ENCODE results near the gene UTS2B.

UTS2B gene

DNA sequence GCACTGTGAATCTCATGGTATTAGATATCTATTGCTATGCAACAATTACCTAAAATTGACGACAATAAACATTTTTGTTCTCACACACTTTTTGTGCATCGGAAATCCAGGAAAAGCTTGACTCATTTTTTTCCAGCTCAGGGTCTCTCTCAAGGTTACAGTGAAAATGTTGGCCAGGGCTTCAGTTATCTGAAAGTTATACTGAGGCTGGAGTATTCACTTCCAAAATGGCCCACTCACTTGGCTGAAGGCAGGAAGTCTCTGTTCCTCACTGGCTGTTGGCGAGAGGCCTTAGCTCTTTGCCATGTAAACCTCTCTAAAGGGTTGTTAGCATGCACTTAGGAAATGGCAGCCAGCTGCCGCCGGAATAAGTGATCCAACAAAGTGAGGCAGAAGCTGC is 89.8 kb downstream of the UTS2B start:
- intact Hi-C loops (cut with micrococcal nuclease): loop anchor here (5.0 kb wide), 1 partner anchor 92 kb away; the partner anchor contains the start of gene UTS2B
- Mint-ChIP-seq H3K4me3 (no peak overlapping the region), H3K9me3 (no peaks in the 10 kb centered on the region)

DNA sequence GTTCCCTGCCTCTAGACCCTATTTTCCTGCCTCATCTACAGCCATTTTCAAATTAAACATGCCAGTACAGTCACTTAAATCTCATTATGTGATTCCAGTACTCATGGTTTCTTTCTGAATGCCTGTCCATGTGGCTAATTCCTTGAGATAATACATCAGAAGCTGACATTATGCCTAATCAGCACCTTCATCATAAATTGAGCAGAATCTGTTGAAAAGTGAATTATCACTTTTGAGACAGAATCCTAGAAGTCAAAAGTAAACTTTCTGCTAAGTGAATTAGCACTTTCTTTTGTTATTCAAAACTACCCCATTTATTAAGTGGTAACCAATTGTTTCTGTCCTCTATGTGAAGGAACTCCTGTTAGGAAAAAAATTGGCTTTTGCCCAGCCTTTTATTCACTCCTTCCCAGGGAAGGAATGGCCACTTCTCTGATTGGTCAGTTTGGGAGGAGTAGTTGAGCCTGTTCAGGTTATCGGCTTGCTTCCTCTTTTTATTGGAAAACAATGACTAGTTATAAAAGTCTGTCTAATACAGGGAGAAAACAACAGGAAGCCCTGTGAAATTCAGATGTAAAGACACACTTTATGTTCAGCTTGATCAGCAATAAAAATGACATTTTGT is 90.8 kb downstream of the UTS2B start:
- Mint-ChIP-seq H3K4me1 (ENCODE audit: low read depth) (no peaks in the 10 kb centered on the region), H3K27me3 (peaks cover 7% of the 10 kb centered on the region), H3K27ac (no peak overlapping the region), H3K4me3 (no peak overlapping the region), H3K36me3 (ENCODE audit: low read depth) (no peaks in the 10 kb centered on the region), H3K9me3 (no peaks in the 10 kb centered on the region)
- intact Hi-C loops (cut with micrococcal nuclease): loop anchor here (5.0 kb wide), 1 partner anchor 93 kb away; the partner anchor contains the start of gene UTS2B

More for the DNA sequence above, 89.8 kb downstream of the UTS2B start:
- Mint-ChIP-seq H3K36me3 (ENCODE audit: low read depth) (no peaks in the 10 kb centered on the region), H3K27ac (no peak overlapping the region), H3K4me1 (ENCODE audit: low read depth) (peaks cover 6% of the 10 kb centered on the region), H3K27me3 (peaks cover 6% of the 10 kb centered on the region)

DNA sequence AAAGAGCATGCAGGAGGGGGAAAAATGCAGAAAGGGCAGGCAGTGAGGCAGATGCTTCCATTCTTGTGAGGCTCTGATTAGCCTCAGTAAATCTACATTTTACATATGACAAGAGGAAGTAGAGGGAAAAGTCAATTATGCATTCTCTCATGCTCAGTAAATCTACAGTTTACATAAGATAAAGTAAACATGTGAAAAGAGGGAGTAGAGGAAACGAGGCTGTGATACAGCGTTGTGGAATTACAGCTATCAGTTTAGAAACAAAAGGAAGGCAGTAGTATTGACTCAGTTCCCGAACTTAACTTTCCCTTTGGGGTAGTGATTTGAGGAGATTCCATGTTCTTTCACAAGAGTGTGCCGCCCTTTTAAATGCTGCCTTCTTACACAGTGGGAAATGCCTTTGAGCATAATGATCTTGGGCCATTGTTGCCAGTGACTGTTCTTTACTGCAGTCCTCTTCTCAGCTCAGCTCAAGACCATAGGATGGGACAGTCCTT is 92.0 kb downstream of the UTS2B start:
- Mint-ChIP-seq H3K9me3 (no peaks in the 10 kb centered on the region), H3K27me3 (peaks cover 7% of the 10 kb centered on the region), H3K27ac (no peak overlapping the region), H3K4me3 (no peak overlapping the region), H3K4me1 (ENCODE audit: low read depth) (no peaks in the 10 kb centered on the region), H3K36me3 (ENCODE audit: low read depth) (no peaks in the 10 kb centered on the region)
- intact Hi-C loops (cut with micrococcal nuclease): no loop called here

DNA sequence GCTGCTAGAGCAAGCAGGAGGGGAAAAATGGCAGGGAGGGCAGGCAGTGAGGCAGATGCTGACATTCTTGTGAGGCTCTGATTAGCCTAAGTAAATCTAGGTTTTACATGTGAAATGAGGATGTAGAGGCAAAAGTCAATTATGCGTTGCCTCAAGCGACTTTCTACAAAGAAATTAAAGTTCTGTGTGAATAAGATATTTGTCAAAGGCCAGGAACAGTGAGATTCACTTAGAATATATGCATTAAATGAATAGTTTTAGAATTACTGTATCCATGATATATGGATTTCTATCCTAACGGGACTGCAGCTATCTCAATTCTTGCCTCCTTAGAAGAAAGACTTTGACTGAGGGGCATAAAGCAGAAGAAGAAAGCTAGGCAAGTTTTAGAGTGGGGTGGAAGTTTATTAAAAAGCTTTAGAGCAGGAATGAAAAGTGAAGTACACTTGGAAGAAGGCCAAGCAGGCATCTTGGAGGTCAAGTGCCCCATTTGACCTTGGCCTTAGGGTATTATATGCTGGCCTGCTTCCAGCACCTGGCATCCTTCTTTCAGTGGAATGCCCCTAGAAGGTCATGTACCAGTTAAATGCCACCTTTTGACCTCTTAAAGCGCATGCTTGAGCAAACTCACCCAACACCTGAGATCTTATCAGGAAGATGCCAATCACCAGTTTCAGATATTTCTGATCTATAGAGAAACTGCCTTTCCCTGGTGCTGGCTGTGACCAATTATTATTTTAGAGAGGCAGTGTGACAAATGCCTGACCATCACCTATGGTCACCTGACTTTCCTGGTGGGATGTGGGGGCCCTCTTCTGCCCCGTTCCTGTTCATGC is 93.1 kb downstream of the UTS2B start:
- H3K9me3 Mint-ChIP-seq: no peaks in the 10 kb centered on the region

DNA sequence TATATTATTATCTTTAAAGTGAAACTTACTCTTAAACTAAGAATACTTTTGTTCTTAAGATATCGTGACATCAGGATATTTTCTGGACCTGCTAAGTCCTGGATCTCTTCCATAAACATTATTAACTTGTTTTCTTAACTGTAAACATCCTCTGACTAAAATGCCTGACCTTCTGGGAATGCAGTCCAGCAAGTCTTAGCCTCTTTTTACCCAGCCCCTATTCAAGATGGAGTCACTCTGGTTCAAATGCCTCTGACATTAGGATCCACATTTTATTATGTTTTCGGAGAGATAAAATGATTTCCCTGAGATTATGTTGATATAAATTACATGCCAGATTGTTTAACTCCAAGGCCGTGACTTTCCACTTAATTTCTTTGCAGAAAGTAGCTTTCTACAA is 93.7 kb downstream of the UTS2B start:
- Mint-ChIP-seq H3K27ac (no peak overlapping the region), H3K27me3 (peaks cover 7% of the 10 kb centered on the region), H3K9me3 (no peaks in the 10 kb centered on the region), H3K36me3 (ENCODE audit: low read depth) (no peaks in the 10 kb centered on the region), H3K4me1 (ENCODE audit: low read depth) (no peaks in the 10 kb centered on the region), H3K4me3 (no peak overlapping the region)
- intact Hi-C loops (cut with micrococcal nuclease): no loop called here

More for the DNA sequence above, 93.1 kb downstream of the UTS2B start:
- no peaks in the 10 kb centered on the region for H3K4me1 Mint-ChIP-seq (ENCODE audit: low read depth)
- intact Hi-C loops (cut with micrococcal nuclease): no loop called here
- H3K27me3 Mint-ChIP-seq: peaks cover 7% of the 10 kb centered on the region
- H3K4me3 Mint-ChIP-seq: no peak overlapping the region
- no peak overlapping the region for H3K27ac Mint-ChIP-seq
- H3K36me3 Mint-ChIP-seq (ENCODE audit: low read depth): no peaks in the 10 kb centered on the region

DNA sequence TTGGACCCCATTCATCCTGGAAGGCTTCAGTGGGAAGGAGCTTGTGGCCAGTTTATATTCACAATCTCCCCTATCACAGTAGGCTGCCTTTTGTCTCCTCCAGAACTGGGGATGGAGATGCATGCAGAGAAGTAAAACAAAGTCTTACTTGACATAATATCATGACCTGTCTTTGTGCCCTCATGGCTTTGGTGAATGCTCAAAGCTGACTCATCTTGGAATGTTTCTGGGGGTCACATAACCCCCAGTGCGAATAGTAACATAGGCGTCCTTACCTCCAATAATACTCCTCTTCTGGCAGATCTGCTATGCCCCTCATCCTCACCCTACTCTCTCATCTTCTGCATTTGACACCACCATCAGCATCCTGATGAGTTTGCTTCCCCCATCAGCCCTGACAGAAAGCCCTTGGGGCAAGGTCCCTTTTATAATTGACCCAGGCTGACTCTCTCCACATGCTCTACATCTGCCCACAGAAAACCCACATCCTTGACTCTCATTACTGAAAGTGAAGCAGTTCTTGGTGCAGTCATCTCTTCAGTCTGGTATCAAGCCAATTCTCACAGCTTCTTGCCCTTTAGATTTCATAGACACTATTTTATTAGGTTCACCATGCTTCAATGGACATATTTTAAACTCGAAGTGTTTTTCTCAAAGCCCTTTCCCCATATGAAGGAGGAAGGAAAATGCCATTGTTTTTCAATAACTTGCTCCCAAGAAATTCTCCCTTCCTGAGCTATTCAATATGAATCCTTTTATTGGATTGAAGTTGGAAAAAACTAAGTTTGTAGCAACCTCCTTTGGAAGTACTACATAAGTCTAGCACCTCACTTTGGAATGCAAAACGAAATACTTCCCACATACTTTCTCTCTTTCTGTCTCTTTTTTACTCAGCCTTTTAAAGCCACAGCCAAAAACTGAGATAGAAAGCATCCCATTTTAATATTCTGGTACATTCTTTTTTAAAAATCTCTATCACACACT is 94.7 kb downstream of the UTS2B start:
- H3K4me1 Mint-ChIP-seq (ENCODE audit: low read depth): no peaks in the 10 kb centered on the region
- no peak overlapping the region for H3K4me3 Mint-ChIP-seq
- intact Hi-C loops (cut with micrococcal nuclease): no loop called here
- no peak overlapping the region for H3K27ac Mint-ChIP-seq
- no peaks in the 10 kb centered on the region for H3K36me3 Mint-ChIP-seq (ENCODE audit: low read depth)
- no peaks in the 10 kb centered on the region for H3K9me3 Mint-ChIP-seq
- H3K27me3 Mint-ChIP-seq: peaks cover 7% of the 10 kb centered on the region

DNA sequence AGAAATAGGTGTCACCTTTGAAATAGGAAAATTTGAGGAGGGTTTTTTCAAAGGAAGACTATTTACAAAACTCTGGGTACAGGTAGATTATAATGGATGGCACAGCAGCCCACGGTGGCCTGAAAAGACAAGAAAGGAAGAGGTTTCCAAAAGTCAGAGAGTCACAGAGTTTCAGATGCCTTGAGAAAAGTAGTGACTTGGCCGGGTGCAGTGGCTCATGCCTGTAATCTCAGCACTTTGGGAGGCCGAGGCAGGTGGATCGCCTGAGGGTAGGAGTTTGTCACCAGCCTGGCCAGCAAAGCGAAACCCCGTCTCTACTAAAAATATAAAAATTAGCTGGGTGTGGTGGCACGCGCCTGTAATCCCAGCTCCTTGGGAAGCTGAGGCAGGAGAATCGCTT is 96.1 kb downstream of the UTS2B start:
- Mint-ChIP-seq H3K4me1 (ENCODE audit: low read depth) (no peaks in the 10 kb centered on the region), H3K27ac (no peak overlapping the region), H3K9me3 (no peaks in the 10 kb centered on the region), H3K36me3 (ENCODE audit: low read depth) (no peaks in the 10 kb centered on the region), H3K27me3 (peaks cover 7% of the 10 kb centered on the region), H3K4me3 (no peak overlapping the region)
- intact Hi-C loops (cut with micrococcal nuclease): no loop called here

DNA sequence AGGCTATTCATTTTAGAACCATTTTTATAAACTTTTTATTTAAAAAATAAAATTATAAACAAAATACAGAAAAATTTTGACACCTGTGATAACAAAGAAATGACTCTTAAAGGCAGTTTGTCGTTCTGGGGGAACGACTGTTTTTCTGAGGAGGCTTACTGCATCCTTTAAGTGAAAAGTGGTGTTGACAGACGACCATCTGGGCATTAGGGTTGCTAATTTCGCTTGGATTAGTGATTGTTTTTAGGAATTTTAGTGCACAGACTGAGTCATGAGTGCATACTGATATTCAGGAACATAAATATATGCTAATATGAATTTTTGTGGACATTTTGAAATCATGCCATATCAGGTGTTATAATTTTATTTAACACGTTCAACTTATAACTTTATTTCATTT is 102.8 kb downstream of the UTS2B start:
- no peaks in the 10 kb centered on the region for H3K4me1 Mint-ChIP-seq (ENCODE audit: low read depth)
- H3K27me3 Mint-ChIP-seq: peaks cover 4% of the 10 kb centered on the region
- no peak overlapping the region for H3K4me3 Mint-ChIP-seq
- H3K36me3 Mint-ChIP-seq (ENCODE audit: low read depth): no peaks in the 10 kb centered on the region
- H3K9me3 Mint-ChIP-seq: no peaks in the 10 kb centered on the region
- intact Hi-C loops (cut with micrococcal nuclease): no loop called here
- H3K27ac Mint-ChIP-seq: no peak overlapping the region

DNA sequence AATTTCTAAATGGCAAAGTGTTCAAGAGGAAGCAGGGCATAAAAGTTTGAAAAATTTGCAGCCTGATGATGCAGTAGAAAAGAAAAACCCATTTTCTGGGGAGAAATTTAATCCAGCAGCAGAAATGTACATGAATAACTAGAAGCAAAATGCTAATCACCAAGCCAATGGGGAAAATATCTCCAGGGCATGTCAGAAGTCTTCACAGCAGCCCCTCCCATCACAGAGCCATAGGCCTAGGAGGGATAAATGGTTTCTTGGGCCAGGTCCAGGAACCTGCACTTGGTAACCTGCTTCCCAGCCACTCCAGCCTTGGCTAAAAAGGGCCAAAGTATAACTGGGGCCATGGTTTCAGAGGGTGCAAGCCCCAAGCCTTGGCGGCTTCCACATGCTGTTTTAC is 108.7 kb downstream of the UTS2B start:
- Mint-ChIP-seq H3K4me3 (no peak overlapping the region), H3K9me3 (peaks cover 14% of the 10 kb centered on the region), H3K27me3 (no peaks in the 10 kb centered on the region), H3K36me3 (ENCODE audit: low read depth) (no peaks in the 10 kb centered on the region), H3K4me1 (ENCODE audit: low read depth) (no peaks in the 10 kb centered on the region), H3K27ac (no peak overlapping the region)
- intact Hi-C loops (cut with micrococcal nuclease): no loop called here

DNA sequence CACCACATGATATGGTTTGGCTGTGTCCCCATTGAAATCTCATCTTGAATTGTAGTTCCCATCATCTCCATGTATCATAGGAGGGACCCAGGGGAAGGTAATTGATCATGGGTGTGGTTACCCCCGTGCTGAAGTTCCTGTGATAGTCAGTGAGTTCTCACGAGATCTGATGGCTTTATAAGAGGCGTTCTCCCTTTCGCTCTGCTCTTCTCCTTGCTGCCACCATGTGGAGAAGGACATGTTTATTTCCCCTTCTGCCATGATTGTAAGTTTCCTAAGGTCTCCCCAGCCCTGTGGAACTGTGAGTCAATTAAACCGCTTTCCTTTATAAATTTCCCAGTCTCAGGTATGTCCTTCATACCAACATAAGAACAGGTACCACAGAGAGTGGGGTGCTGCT is 109.4 kb downstream of the UTS2B start:
- no peak overlapping the region for H3K27ac Mint-ChIP-seq
- H3K36me3 Mint-ChIP-seq (ENCODE audit: low read depth): no peaks in the 10 kb centered on the region
- intact Hi-C loops (cut with micrococcal nuclease): no loop called here
- H3K4me1 Mint-ChIP-seq (ENCODE audit: low read depth): no peaks in the 10 kb centered on the region
- H3K27me3 Mint-ChIP-seq: no peaks in the 10 kb centered on the region
- peaks cover 14% of the 10 kb centered on the region for H3K9me3 Mint-ChIP-seq
- no peak overlapping the region for H3K4me3 Mint-ChIP-seq

DNA sequence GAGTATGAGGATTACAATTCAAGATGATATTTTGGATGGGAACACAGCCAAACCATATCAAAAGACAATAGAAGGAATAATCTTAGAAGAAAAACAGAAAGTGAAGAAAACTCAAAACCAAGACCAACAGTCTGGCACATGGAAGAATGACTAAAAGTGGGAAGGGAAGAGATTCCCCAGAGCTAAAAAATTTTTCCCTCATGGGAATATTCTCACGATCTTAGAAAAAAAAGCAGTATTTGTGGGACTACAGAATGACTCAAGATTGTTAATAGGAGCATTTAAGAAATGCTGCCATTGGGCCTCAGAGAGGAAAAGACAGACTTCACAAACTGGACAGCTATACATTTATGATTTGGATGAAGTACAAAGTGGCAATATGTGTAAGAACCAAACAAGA is 113.0 kb downstream of the UTS2B start:
- intact Hi-C loops (cut with micrococcal nuclease): no loop called here
- Mint-ChIP-seq H3K9me3 (peaks cover 14% of the 10 kb centered on the region), H3K4me1 (ENCODE audit: low read depth) (no peaks in the 10 kb centered on the region), H3K27me3 (no peaks in the 10 kb centered on the region), H3K36me3 (ENCODE audit: low read depth) (no peaks in the 10 kb centered on the region), H3K27ac (no peak overlapping the region), H3K4me3 (no peak overlapping the region)
